Naive B cell (primary cell): ENCODE measurements around the gene BRI3BP. TPM values are rescaled to one million over a fixed set of nuclear protein-coding genes. Genes with fewer than 3 reads are reported as not detected.
"Not testable (repeated sequence)": the region's sequence is repeated elsewhere in the genome, so short reads cannot be mapped to it uniquely, and the experiment has no call there.

Source experiments
- ATAC-seq, 2 donors: fragments of 150-1000 bp; cut with Tn5 transposase; 2 replicates each; pipeline ENCODE4 v1.10.0; 2021; ENCODE audit warnings: low read depth in 2 of 2, mild to moderate bottlenecking in 2 of 2, moderate library complexity in 2 of 2
- DNase-seq: peaks from one replicate; pipeline ENCODE4 v3.0.0; 2022
- H3K27ac Mint-ChIP-seq, 6 donors: one replicate each; pipeline ENCODE4 v1.8.0; 2020 to 2022; ENCODE audit warnings: mild to moderate bottlenecking in 6 of 6, mixed read lengths in 6 of 6, moderate library complexity in 5 of 6, inconsistent platforms in 2 of 6
- H3K27me3 Mint-ChIP-seq, 3 donors: one replicate each; pipeline ENCODE4 v1.8.0; 2021 to 2022; ENCODE audit warnings: mixed read lengths in 3 of 3, mild to moderate bottlenecking in 1 of 3
- H3K36me3 Mint-ChIP-seq, 2 donors: one replicate each; pipeline ENCODE4 v1.8.0; 2020 to 2022; ENCODE audit warnings: mixed read lengths in 2 of 2, inconsistent platforms in 1 of 2, mild to moderate bottlenecking in 1 of 2
- H3K4me1 Mint-ChIP-seq, 3 donors: one replicate each; pipeline ENCODE4 v1.8.0; 2020 to 2022; ENCODE audit warnings: mixed read lengths in 3 of 3, inconsistent platforms in 1 of 3, mild to moderate bottlenecking in 1 of 3, moderate library complexity in 1 of 3
- H3K4me3 Mint-ChIP-seq, 8 donors: one replicate each; pipeline ENCODE4 v1.8.0; 2020 to 2022; ENCODE audit warnings: mild to moderate bottlenecking in 8 of 8, mixed read lengths in 8 of 8, moderate library complexity in 8 of 8, inconsistent platforms in 2 of 8
- H3K9me3 Mint-ChIP-seq, 7 donors: one replicate each; pipeline ENCODE4 v1.8.0; 2020 to 2022; ENCODE audit warnings: mixed read lengths in 7 of 7, mild to moderate bottlenecking in 5 of 7, inconsistent platforms in 2 of 7, moderate library complexity in 1 of 7
- polyA plus RNA-seq, 6 donors: library from polyadenylated mRNA; unstranded; fragments of 300-500 nt; fragmentation: Illumina TruSeq; gene quantifications; one replicate each; pipeline ENCODE4 v1.2.3, GENCODE V29; 2021; ENCODE audit warnings: low read depth in 6 of 6

The BRI3BP gene
- polyA plus RNA-seq, 6 donors from 2014 or later: 4.0 to 12.1 (median 9.2) TPM

DNA sequence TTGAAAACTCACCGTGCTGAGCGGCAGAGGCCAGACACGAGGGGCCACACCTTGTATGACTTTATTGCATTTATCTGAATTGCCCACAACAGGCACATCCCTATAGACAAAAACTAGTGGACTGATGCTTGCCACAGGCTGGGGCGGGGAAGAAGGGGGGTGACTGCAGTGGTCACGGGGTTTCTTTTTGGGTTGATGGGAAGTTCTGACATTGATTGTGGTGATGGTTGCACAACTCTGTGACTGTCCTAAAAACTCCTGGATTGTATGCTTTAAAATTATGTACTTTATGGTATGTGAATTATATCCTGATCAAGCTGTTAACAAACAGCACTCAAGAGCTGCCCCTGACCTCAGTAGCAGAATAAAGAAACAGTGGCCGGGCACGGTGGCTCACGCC is 30.2 kb upstream of the BRI3BP start:
- H3K27ac Mint-ChIP-seq: peak overlapping the region in 1 of 6 donors; percentile 66
- peaks cover 3 to 14% of the 10 kb centered on the region in 2 donors for H3K36me3 Mint-ChIP-seq
- no peaks in the 10 kb centered on the region for H3K27me3 Mint-ChIP-seq
- H3K4me3 Mint-ChIP-seq: peak overlapping the region in 1 of 8 donors; percentile 59
- ATAC-seq (no peak), DNase-seq (no peak)
- H3K4me1 Mint-ChIP-seq: peaks cover 0 to 12% (median 5%) of the 10 kb centered on the region in 3 donors
- H3K9me3 Mint-ChIP-seq: no peaks in the 10 kb centered on the region

DNA sequence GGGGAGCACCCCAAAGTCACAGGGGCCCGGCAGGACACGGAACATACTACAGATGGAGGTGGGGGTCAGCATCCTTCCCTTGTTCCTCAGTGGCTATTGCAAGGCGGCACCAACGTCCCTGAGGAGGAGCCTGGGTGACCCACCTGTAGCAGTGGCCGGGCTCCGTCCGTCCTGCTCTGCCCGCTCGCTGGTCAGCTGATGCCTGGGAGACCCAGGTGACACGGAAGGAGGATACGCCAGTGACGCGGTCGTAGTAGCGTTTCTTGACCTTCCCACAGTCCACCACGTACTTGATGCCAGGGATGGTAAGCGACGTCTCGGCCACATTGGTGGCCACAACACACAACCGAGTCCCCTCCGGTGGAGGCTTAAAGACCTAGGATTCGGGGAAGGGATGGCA is 29.2 kb upstream of the BRI3BP start:
- H3K4me1 Mint-ChIP-seq: peaks cover 0 to 12% (median 5%) of the 10 kb centered on the region in 3 donors
- DNase-seq: no peak
- no peak for ATAC-seq
- peak overlapping the region in 2 of 6 donors; percentile 29 to 74 for H3K27ac Mint-ChIP-seq
- H3K9me3 Mint-ChIP-seq: no peaks in the 10 kb centered on the region
- peaks cover 3 to 14% of the 10 kb centered on the region in 2 donors for H3K36me3 Mint-ChIP-seq
- H3K27me3 Mint-ChIP-seq: no peaks in the 10 kb centered on the region
- peak overlapping the region in 1 of 8 donors; percentile 41 for H3K4me3 Mint-ChIP-seq

DNA sequence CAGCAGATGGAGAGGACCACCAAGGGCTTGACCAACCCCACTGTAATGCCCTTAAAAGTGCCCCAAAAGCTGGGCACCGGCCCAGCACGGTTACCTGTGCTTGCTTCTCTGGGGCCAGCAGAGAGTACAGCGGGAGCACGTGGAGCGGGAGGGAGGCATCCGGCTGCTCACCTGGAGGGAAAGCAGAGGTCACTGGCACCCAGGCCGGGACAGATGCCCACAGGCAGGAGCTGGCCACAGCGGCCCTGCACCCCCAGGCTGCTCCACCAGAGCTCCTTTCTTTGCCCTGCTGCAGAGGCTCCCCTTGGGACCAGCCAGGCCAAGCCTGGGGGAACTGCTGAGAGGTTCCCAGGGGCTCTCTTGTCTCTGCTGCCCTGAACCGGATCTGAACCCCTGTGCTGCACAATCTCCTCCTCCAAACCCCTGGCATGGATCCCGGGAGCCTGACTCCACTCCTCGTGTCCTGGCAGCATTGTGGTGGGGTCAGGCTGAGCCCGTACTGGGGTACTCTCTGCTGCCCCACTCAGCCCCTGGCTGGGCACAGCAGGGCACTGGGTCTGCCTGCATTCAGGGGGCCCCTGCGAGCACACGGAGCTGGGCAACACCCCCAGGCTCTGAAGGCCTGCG is 28.5 kb upstream of the BRI3BP start:
- Mint-ChIP-seq H3K4me1 (peaks cover 0 to 12% (median 5%) of the 10 kb centered on the region in 3 donors), H3K27me3 (no peaks in the 10 kb centered on the region), H3K4me3 (peak overlapping the region in 1 of 8 donors; percentile 33), H3K9me3 (no peaks in the 10 kb centered on the region), H3K27ac (no peak overlapping the region), H3K36me3 (peaks cover 3 to 14% of the 10 kb centered on the region in 2 donors)
- DNase-seq (no peak), ATAC-seq (no peak)

DNA sequence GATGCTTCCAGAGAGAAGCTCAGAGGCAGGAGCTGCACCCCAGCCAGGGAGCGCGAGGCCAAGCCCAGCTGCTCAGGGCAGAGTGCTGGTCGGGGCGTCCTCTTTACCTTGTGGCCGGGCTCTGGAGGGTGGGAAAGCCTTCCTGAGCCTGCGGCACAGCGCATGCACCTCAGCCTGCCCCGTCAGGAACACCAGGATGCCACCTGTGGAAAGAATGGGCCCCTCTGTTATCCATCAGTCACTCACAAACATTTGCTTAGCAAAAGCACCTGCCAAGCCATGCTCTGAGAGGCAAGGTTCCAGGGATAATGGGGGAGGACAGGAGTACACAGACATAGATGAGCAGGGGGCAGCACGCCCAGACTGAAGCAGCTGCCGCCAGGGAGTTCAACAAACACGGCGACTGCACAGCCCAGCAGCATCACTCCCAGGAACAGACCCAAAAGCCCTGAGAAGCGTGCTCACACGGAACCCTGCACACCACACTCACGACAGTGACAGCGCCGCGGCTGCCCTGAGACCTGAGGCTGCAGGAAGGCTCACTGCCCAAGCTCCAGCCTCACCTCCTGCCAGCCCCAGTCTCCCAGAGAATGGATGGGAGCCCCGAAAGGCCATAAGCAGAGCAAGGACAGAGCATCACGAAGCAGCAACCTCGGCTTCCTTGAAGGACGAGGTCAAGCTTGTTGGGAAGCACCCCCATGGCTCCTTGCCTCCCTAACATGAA is 26.3 kb upstream of the BRI3BP start:
- no peak overlapping the region for H3K4me3 Mint-ChIP-seq
- ATAC-seq: no peak
- no peak for DNase-seq
- peaks cover 0 to 1% (median 0%) of the 10 kb centered on the region in 7 donors for H3K9me3 Mint-ChIP-seq
- H3K4me1 Mint-ChIP-seq: peaks cover 0 to 5% (median 0%) of the 10 kb centered on the region in 3 donors
- peaks cover 0 to 21% of the 10 kb centered on the region in 2 donors for H3K36me3 Mint-ChIP-seq
- no peaks in the 10 kb centered on the region for H3K27me3 Mint-ChIP-seq
- H3K27ac Mint-ChIP-seq: peak overlapping the region in 1 of 6 donors; percentile 16

DNA sequence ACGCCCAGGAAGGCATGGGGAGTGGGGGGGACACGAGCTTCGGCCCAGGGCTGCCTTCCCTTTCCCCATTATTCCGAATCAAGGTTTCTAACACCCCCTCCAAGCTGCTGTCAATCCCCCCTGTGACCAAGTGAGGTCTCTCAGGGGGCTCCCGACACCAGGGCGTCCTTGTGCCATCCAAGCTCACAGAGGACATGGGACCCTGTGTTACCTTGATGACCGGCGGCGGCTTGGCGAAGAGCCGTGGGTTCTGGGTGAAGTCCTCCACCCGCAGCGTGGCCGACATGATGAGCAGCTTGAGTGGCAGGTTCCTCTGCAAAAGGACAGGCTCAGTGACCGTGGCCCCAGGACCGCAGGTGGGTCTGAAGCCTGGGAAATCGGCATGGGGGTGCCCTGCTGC is 24.8 kb upstream of the BRI3BP start:
- peaks cover 0 to 1% (median 0%) of the 10 kb centered on the region in 7 donors for H3K9me3 Mint-ChIP-seq
- ATAC-seq (no peak), DNase-seq (no peak)
- no peak overlapping the region for H3K27ac Mint-ChIP-seq
- H3K27me3 Mint-ChIP-seq: no peaks in the 10 kb centered on the region
- peaks cover 0 to 5% (median 0%) of the 10 kb centered on the region in 3 donors for H3K4me1 Mint-ChIP-seq
- no peak overlapping the region for H3K4me3 Mint-ChIP-seq
- peaks cover 0 to 15% of the 10 kb centered on the region in 2 donors for H3K36me3 Mint-ChIP-seq

DNA sequence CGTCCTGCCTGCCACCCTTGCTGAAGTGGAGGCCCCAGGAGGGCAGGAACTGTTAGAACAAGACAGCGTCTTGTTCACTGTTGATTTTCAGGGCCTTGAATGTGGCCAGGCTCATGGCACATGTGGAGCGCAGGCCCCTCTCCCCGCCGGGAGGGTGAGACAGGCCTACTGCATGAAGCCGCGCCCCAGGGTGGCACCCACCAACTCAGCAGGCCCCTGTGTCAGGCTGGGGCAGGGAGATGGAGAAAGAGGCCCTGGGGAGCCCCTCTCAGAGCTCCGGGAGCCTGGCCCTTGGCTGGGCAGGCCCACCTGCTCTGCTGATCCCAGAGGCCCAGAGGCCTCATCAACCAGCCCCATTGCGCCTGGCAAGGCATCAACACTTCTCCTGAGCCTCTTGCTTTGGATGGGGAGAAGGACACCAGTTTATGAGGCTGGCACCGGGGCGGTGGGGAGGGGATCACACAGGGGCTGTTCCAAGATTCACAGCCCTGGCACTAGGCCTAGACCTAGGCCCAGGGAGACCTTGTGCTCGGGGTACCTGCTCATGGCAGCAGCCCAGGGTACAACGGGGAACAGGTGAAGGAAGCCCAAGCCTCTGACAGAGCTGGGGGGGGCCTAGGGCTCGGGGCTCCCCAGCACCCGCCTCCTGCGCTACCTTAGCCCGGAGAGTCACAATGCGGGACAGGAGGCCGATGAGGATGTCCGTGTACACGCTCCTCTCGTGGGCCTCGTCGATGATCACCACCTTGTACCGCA is 22.6 kb upstream of the BRI3BP start:
- Mint-ChIP-seq H3K36me3 (peaks cover 0 to 7% of the 10 kb centered on the region in 2 donors), H3K4me3 (no peak overlapping the region), H3K4me1 (no peaks in the 10 kb centered on the region), H3K9me3 (peaks cover 0 to 1% (median 0%) of the 10 kb centered on the region in 7 donors), H3K27me3 (no peaks in the 10 kb centered on the region), H3K27ac (no peak overlapping the region)
- ATAC-seq (no peak), DNase-seq (no peak)

DNA sequence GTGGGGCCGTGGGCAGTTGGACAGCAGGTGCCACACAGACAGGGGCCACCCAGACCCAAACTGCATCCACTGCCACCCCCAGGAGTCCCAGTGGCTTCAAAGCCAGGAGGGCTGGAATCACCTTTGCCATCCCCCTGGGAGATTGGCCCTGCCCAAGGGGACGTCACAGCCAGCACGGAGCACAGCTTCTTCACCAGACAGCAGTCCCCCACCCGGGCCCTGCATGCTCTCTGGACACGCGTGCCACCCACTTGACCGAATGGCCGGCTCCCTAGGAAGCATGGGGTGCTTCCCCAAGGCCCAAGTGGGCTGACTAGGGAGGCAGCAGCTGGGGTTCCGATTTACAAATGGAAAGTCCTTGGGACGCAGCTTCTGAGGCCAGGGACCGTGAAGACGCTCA is 21.8 kb upstream of the BRI3BP start:
- H3K27me3 Mint-ChIP-seq: no peaks in the 10 kb centered on the region
- peaks cover 0 to 7% of the 10 kb centered on the region in 2 donors for H3K36me3 Mint-ChIP-seq
- DNase-seq: no peak
- H3K4me1 Mint-ChIP-seq: no peaks in the 10 kb centered on the region
- no peak overlapping the region for H3K27ac Mint-ChIP-seq
- peaks cover 0 to 1% (median 0%) of the 10 kb centered on the region in 7 donors for H3K9me3 Mint-ChIP-seq
- no peak for ATAC-seq
- H3K4me3 Mint-ChIP-seq: no peak overlapping the region

DNA sequence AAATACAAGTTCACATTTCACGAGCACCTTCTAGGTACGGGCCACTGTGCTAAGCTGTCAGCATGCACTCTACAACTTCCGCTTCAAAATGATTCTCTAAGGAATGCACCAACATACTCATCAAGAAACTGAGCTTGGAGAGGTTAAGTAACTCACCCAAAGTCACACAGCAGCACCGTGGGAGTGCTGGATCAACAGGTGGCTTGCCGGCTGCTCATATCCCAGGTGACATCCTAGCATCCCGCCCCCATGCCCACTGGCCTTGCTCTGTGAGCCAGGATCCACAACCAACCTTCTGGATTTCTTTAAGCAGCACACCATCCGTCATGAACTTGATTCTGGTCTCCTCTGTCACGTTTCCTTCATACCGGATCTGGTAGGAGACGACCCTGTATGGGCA is 21.2 kb upstream of the BRI3BP start:
- no peak overlapping the region for H3K4me3 Mint-ChIP-seq
- H3K27me3 Mint-ChIP-seq: no peaks in the 10 kb centered on the region
- H3K9me3 Mint-ChIP-seq: peaks cover 0 to 1% (median 0%) of the 10 kb centered on the region in 7 donors
- DNase-seq (no peak), ATAC-seq (no peak)
- H3K27ac Mint-ChIP-seq: peak overlapping the region in 2 of 6 donors; percentile 42 to 59
- peaks cover 0 to 7% of the 10 kb centered on the region in 2 donors for H3K36me3 Mint-ChIP-seq
- H3K4me1 Mint-ChIP-seq: no peaks in the 10 kb centered on the region

DNA sequence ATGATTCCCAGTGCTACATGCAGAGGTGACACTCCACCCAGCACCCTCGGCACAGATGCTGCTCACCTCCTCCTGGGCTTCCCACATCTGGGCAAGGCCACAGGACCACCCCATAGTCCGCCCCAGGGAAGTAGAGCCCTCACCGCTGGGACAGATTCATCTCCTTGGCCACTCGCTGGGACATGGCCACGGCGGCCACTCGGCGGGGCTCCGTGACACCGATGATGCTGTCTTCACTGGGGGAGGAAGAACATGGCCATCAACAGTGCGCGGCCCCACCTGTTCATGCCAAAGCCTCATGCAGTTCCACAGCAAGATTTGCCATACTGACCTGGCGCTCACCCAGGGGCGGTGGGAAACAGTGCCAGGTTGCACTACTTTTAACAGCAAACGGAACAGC is 18.2 kb upstream of the BRI3BP start:
- Mint-ChIP-seq H3K4me1 (no peaks in the 10 kb centered on the region), H3K27ac (no peak overlapping the region), H3K27me3 (no peaks in the 10 kb centered on the region), H3K4me3 (no peak overlapping the region), H3K36me3 (peaks cover 4 to 7% of the 10 kb centered on the region in 2 donors), H3K9me3 (peaks cover 0 to 1% (median 0%) of the 10 kb centered on the region in 7 donors)
- DNase-seq (no peak), ATAC-seq (no peak)

DNA sequence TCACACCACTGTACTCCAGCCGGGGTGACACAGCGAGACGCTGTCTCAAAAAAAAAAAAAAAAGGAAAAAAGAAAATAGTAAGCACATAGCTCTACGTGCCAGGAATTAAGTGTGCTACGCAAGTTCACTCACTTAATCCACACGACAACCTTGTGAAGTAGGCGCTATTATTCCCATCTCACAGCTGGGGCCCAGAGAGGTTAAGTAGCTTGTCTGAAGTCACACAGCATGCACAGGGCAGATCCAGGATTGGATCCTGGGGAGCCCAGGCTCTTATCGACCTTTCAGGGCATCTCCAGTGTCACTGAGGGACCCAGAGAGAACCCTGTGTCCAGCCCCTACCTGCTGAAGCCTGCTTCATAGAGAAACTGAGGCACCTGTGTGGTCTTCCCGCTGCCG is 16.4 kb upstream of the BRI3BP start:
- H3K4me1 Mint-ChIP-seq: peaks cover 0 to 5% (median 5%) of the 10 kb centered on the region in 3 donors
- no peaks in the 10 kb centered on the region for H3K27me3 Mint-ChIP-seq
- ATAC-seq: no peak
- DNase-seq: no peak
- H3K9me3 Mint-ChIP-seq: no peaks in the 10 kb centered on the region
- peaks cover 12% of the 10 kb centered on the region in 2 donors for H3K36me3 Mint-ChIP-seq
- H3K4me3 Mint-ChIP-seq: no peak overlapping the region
- peak overlapping the region in 1 of 6 donors; percentile 60 for H3K27ac Mint-ChIP-seq

DNA sequence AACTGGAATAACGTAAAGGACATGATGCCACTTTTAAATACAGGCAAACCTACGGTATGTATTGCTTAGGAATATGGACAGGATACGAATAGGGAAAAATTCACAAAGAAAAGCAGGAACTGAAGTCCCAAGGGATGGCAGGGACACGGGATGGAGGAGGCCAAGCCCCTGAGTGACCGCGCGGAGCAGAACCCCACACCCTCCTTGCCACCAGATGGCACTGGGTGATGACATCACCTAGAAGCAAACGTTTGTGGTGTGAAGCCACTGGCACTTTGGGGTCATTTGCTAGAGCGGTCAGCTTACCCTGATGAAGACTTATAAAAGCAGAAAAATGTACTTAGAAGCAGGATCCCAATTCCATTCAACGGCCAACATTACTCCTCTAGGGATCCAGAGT is 13.9 kb upstream of the BRI3BP start:
- no peaks in the 10 kb centered on the region for H3K9me3 Mint-ChIP-seq
- no peak overlapping the region for H3K27ac Mint-ChIP-seq
- peaks cover 12 to 17% of the 10 kb centered on the region in 2 donors for H3K36me3 Mint-ChIP-seq
- no peak overlapping the region for H3K4me3 Mint-ChIP-seq
- H3K4me1 Mint-ChIP-seq: peaks cover 5% of the 10 kb centered on the region in 3 donors
- no peaks in the 10 kb centered on the region for H3K27me3 Mint-ChIP-seq
- no peak for ATAC-seq
- DNase-seq: no peak

DNA sequence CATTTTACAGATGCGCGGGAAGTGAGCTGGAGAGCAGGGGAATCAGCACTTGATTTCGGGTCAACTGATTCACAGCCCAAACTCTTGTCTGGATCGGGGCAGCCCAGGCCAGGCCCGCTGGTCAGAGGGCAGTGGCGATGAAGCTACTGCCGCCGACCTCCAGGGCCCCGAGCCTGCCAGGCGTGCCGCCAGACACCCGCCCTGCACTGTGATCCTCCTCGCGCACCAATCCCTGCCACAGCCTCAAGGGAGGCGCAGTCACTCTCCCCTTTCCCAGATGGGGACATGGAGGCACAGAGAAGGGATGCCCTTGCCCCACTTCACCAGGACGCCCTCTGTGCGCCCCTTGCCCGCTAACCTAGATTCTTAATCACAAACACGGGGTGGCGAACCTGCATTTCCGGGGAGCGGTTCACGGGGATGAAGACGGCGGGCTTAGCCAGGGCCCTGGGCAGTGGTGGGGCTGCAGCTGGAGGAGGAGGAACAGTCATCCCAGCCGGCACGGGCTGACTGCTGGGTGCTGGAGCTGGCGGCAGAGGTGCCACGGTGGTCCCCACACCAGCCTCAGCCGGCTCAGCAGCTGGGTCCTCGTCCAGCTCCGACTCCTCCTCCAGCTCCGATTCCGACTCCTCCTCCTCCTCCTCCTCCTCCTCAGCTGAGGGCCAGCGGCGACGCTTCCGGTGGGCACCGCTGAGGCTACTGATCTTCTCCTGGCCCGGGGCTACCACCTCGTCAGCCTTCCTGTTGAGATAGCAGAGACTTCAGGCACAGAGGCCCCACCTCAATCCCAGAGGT is 13.2 kb upstream of the BRI3BP start:
- Mint-ChIP-seq H3K9me3 (no peaks in the 10 kb centered on the region), H3K27ac (peak overlapping the region in 1 of 6 donors; percentile 77), H3K36me3 (peaks cover 12 to 17% of the 10 kb centered on the region in 2 donors), H3K27me3 (no peaks in the 10 kb centered on the region), H3K4me3 (no peak overlapping the region), H3K4me1 (peaks cover 5% of the 10 kb centered on the region in 3 donors)
- ATAC-seq (no peak), DNase-seq (no peak)

DNA sequence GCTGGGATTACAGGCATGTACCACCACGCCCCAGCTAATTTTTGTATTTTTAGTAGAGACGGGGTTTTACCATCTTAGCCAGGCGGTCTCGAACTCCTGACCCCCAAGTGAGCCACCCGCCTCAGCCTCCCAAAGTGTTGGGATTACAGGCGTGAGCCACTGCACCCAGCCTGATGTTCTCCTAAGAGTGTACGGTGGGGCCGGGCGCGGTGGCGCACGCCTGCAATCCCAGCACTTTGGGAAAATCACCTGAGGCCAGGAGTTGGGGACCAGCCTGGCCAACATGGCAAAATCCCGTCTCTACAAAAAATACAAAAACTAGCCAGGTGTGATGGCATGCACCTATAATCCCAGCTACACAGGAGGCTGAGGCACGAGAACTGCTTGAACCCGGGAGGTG is 6.6 kb upstream of the BRI3BP start:
- not testable (repeated sequence) for H3K36me3 Mint-ChIP-seq, H3K9me3 Mint-ChIP-seq, DNase-seq, H3K27me3 Mint-ChIP-seq, ATAC-seq
- H3K4me1 Mint-ChIP-seq: peaks cover 12 to 33% (median 26%) of the 10 kb centered on the region in 3 donors
- peak overlapping the region in 1 of 6 donors; percentile 64 for H3K27ac Mint-ChIP-seq
- H3K4me3 Mint-ChIP-seq: peak overlapping the region in 5 of 8 donors; percentile 8 to 91 (median 57)
